Measurements from ENCODE around the gene ELOB. TPM values are rescaled to one million over a fixed set of nuclear protein-coding genes. Genes with fewer than 3 reads are reported as not detected.

Gene ELOB
- polyA plus RNA-seq (2012; ENCODE audit: insufficient read depth, insufficient read length, low read depth), result 2,443 TPM

DNA sequence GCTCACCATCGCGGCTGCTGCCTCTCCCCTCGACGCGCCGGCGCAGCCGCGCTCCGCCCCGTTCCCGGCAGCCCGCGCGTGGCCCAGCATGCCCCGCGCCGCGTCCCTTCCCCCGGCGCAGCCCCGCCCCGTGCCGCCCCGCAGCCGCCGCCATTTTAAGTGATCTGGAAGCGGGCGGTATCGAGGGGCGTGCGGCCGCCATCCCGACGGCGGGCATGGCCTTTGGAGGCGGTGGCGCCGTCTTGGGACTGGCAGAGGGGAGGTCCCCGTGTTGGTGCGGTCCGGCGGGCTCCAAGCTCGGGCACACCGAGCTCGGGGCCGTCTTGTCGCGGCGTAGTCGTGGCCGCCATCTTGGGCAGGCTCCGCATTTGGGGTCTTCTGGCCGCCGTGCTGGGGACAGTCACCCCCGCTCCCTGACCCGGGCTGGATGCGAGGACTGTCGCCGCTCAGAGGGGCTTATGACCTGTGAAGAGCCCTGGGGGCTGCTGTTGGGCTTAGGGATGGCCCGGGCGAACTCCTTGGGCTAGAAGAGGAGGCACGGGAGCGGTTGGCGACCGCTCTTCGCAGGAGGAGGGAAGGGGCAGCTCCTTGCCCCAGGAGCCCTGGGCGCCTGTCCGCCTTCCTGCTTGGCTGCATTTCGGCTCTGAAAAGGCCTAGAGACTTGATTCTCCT lies at the start of gene ELOB:
ELOB (minus strand) TSS at position 50 of the 672 bp plus-strand sequence; CDS start at position 9, 41 bp downstream.
- no peak for TF ChIP-seq CTCF (IDR thresholded peaks at IDR 0.05; ENCODE audit: low read depth, low read length)
- peaks cover 31% of the 10 kb centered on the region for H3K36me3 ChIP-seq
- H3K4me3 ChIP-seq (ENCODE audit: low read depth, low read length), result peak within 1 kb of the TSS; percentile 94
- no peaks in the 10 kb centered on the region for H3K27me3 ChIP-seq
- DNase-seq, result peak; percentile 93
- no peaks in the 10 kb centered on the region for H3K9me3 ChIP-seq
- H3K4me1 ChIP-seq, result no peaks in the 10 kb centered on the region

- DNase-seq, result no peak
- Histone ChIP-seq H3K27me3 (no peaks in the 10 kb centered on the region), H3K36me3 (no peaks in the 10 kb centered on the region), H3K4me3 (ENCODE audit: low read depth, low read length) (no peak overlapping the region), H3K4me1 (no peaks in the 10 kb centered on the region), H3K9me3 (no peaks in the 10 kb centered on the region)
- TF ChIP-seq CTCF (IDR thresholded peaks at IDR 0.05; ENCODE audit: low read depth, low read length), result no peak
Measured at GRCh38 chr16:2825906-2826305, 48.8 kb upstream of the ELOB start.

- TF ChIP-seq CTCF (IDR thresholded peaks at IDR 0.05; ENCODE audit: low read depth, low read length), result no peak
- H3K9me3 ChIP-seq, result no peaks in the 10 kb centered on the region
- no peaks in the 10 kb centered on the region for H3K4me1 ChIP-seq
- no peaks in the 10 kb centered on the region for H3K27me3 ChIP-seq
- no peaks in the 10 kb centered on the region for H3K36me3 ChIP-seq
- H3K4me3 ChIP-seq (ENCODE audit: low read depth, low read length), result no peak overlapping the region
- DNase-seq, result no peak
Measured at GRCh38 chr16:2825049-2825742, 48.1 kb upstream of the ELOB start.

DNA sequence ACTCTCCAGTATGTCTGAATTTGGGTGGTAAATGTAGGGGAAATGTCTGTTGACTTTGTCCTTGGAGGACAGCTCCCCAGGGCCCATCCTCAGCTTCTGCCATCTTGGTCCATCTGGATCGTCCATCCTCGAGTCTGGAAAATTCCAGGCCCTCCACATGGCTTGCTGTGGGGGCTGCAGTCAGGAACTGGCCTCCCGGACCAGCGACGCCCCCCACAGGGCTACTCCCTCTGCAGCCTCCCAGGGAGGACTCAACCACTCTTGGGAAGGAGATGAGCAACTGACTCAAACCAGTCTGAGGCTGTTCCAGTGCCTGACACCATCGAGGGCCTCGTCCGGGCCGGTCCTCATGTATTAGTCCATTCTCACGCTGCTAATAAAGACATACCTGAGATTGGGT lies 47.5 kb upstream of the ELOB start:
- no peaks in the 10 kb centered on the region for H3K27me3 ChIP-seq

DNA sequence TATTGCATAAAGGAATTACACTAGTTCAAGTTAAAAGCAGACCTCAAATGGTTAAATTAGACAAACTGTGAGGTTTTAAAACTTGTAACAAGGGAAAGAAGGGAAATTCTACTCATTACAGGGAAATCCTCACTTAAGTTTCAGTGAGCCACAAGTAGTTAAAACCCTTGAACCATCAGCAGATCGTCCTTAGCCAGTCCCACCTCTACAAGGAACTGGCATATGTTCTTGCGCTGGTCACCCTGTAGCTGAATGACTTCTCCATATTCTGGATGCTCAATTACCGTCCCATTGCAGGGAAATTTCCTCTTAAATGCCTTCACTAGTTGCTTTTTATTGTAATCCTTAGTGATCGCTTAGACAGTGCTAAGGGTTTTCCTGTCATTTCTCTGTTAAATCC lies 45.4 kb upstream of the ELOB start:
- no peak for TF ChIP-seq CTCF (IDR thresholded peaks at IDR 0.05; ENCODE audit: low read depth, low read length)
- Histone ChIP-seq H3K27me3 (no peaks in the 10 kb centered on the region), H3K36me3 (no peaks in the 10 kb centered on the region), H3K4me1 (no peaks in the 10 kb centered on the region), H3K9me3 (no peaks in the 10 kb centered on the region), H3K4me3 (ENCODE audit: low read depth, low read length) (no peak overlapping the region)
- DNase-seq, result no peak

More for the DNA sequence above, 47.5 kb upstream of the ELOB start:
- TF ChIP-seq CTCF (IDR thresholded peaks at IDR 0.05; ENCODE audit: low read depth, low read length), result no peak
- H3K4me1 ChIP-seq, result no peaks in the 10 kb centered on the region
- no peak overlapping the region for H3K4me3 ChIP-seq (ENCODE audit: low read depth, low read length)
- DNase-seq, result no peak
- H3K36me3 ChIP-seq, result no peaks in the 10 kb centered on the region
- H3K9me3 ChIP-seq, result no peaks in the 10 kb centered on the region

GRCh38 chr16:2822158-2822495 lies 45.0 kb upstream of the ELOB start:
- no peak for TF ChIP-seq CTCF (IDR thresholded peaks at IDR 0.05; ENCODE audit: low read depth, low read length)
- Histone ChIP-seq H3K4me3 (ENCODE audit: low read depth, low read length) (no peak overlapping the region), H3K4me1 (no peaks in the 10 kb centered on the region), H3K9me3 (no peaks in the 10 kb centered on the region), H3K27me3 (no peaks in the 10 kb centered on the region), H3K36me3 (no peaks in the 10 kb centered on the region)
- no peak for DNase-seq

All from BE2C (cell line).